ENCODE data around the gene PHIP.

Gene PHIP

DNA sequence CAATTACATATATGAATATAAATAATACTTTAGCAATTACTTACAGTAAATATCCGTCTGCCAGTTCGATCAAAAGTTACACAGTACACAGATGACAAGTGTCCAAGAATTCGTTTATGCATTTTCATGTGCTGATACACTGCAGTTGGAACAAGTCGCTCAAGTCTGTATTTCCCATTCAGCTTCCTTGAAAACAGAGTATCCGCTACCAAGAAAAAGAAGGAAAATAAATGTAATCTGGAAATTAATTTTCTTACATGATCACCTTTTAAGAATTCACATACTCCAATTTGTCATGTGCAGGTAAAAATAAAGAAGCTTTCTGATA is 35.3 kb downstream of the PHIP start:
- in situ Hi-C loops (cut with MboI; ENCODE audit: low sequenced_read_pairs, unreplicated experiment), result no loop called here
- TF ChIP-seq, protein P1, sequence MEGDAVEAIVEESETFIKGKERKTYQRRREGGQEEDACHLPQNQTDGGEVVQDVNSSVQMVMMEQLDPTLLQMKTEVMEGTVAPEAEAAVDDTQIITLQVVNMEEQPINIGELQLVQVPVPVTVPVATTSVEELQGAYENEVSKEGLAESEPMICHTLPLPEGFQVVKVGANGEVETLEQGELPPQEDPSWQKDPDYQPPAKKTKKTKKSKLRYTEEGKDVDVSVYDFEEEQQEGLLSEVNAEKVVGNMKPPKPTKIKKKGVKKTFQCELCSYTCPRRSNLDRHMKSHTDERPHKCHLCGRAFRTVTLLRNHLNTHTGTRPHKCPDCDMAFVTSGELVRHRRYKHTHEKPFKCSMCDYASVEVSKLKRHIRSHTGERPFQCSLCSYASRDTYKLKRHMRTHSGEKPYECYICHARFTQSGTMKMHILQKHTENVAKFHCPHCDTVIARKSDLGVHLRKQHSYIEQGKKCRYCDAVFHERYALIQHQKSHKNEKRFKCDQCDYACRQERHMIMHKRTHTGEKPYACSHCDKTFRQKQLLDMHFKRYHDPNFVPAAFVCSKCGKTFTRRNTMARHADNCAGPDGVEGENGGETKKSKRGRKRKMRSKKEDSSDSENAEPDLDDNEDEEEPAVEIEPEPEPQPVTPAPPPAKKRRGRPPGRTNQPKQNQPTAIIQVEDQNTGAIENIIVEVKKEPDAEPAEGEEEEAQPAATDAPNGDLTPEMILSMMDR (IDR thresholded peaks at IDR 0.05; ENCODE audit: borderline replicate concordance, control extremely low read depth, extremely low read depth, insufficient read depth, missing control alignments), result no peak
- no peak for DNase-seq (ENCODE audit: low spot score)

DNA sequence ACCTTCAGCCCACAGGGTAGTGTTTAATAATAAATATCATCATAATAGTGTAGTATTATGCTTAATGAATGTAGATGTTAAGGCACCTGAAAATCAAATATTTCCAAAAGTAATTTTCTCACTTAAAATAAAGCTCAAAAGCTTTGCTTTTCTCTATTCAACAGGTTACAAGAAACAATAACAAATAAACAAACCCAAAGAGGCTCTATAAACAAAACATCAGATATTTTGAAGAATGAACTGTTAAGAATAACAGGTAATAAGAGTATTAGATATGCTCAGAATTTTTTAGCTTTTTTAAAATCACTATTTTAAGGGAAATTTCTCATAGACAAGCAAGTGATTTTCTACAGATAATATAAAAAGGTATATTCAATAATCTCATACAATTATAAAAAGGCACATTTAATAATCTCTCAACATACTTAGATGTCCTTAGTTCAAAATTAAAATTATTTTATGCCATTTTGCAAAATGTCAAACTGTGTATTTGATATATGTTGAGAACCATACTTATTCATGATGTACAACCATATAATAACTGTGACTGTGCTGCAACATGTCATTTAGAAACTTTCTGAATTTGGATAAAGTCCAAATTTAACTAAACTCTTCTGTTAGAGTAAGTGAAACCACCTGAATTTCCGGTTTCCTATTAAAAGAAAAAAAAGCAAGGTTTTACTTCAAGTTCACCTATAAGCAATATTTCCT is 35.8 kb downstream of the PHIP start:
- DNase-seq (ENCODE audit: low spot score), result peak; percentile 13
- in situ Hi-C loops (cut with MboI; ENCODE audit: low sequenced_read_pairs, unreplicated experiment), result no loop called here
- TF ChIP-seq, protein P1 (IDR thresholded peaks at IDR 0.05; ENCODE audit: borderline replicate concordance, control extremely low read depth, extremely low read depth, insufficient read depth, missing control alignments), result no peak

DNA sequence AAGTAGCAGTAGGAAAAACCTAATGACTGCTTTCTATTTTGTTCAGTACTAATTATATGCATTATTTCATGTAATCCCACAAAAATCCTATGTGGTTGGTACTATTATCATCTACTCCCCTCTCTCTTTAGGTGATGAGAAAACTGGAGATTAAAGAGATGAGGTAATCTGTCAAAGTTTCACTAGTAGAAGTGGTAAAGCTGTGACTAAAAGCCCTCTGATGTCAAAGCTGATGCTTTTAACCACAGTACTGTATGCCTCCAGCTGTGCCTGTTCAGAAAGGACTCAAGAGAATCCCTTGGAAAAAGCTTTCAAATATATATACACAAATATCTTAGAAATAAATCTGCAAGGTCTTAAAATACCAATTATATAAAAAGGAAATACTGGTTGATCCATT is 38.0 kb downstream of the PHIP start:
- in situ Hi-C loops (cut with MboI; ENCODE audit: low sequenced_read_pairs, unreplicated experiment), result no loop called here
- peak; percentile 37 for DNase-seq (ENCODE audit: low spot score)
- TF ChIP-seq, protein P1 (IDR thresholded peaks at IDR 0.05; ENCODE audit: borderline replicate concordance, control extremely low read depth, extremely low read depth, insufficient read depth, missing control alignments), result no peak

DNA sequence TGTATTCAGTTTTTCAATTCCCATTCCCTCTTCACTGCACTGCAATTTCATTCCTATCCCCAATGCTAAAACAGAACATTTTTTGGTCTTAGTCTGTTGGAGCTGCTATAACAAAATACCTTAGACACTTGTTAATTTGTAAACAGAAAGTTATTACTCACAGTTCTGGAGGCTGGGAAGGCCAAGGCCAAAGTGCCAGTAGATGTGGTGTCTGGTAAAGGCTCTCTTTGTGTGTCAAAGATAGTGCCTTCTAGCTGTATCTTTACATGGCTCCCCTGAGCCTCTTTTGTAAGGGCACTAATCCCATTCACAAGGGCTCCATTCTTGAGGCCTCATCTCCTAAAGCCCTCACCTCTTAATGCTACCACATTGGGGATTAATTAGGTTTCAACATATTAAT is 40.0 kb downstream of the PHIP start:
- in situ Hi-C loops (cut with MboI; ENCODE audit: low sequenced_read_pairs, unreplicated experiment), result no loop called here
- DNase-seq (ENCODE audit: low spot score), result no peak
- TF ChIP-seq, protein P1 (IDR thresholded peaks at IDR 0.05; ENCODE audit: borderline replicate concordance, control extremely low read depth, extremely low read depth, insufficient read depth, missing control alignments), result no peak

DNA sequence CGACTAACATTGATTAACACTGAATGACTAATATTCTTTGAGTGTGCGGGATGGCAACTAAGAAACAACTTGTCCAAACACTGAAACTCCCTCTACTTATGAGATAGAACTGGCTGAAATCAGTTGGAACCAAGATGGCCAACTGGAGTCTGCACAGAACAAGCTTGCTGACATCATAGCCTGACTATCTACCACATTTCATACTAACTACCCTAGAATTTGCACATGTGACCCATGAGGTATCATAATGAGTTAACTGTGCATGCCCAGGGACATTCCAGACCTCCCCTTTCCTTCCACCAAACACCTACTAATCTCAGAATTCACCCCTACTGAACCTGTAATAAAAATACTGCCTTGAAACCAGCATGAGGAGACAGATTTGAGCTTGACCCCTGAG is 43.2 kb downstream of the PHIP start:
- TF ChIP-seq, protein P1 (IDR thresholded peaks at IDR 0.05; ENCODE audit: borderline replicate concordance, control extremely low read depth, extremely low read depth, insufficient read depth, missing control alignments), result no peak
- in situ Hi-C loops (cut with MboI; ENCODE audit: low sequenced_read_pairs, unreplicated experiment), result no loop called here
- no peak for DNase-seq (ENCODE audit: low spot score)

DNA sequence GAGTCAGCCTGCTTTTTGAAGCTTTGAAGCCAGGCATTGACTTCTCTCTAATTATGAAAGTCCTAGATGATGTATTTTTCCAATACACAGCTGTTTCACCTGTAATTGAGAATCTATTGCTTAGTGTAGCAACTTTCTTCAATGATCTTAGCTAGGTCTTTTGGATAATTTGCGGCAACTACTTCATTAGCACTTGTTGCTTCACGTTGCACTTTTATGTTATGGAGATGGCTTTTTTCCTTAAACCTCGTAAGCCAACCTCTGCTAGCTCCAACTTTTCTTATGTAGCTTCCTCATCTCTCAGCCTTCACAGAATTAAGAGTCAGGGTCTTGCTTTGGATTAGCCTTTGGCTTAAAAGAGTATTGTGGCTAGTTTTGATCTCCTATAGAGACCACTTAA is 44.8 kb downstream of the PHIP start:
- no peak for DNase-seq (ENCODE audit: low spot score)
- in situ Hi-C loops (cut with MboI; ENCODE audit: low sequenced_read_pairs, unreplicated experiment), result no loop called here

More for the DNA sequence above, 44.8 kb downstream of the PHIP start:
- TF ChIP-seq, protein P1 (IDR thresholded peaks at IDR 0.05; ENCODE audit: borderline replicate concordance, control extremely low read depth, extremely low read depth, insufficient read depth, missing control alignments), result no peak

Measured in GM13976 (cell line).